HG03196 (cell line): ENCODE results near the gene ABTB2.
A peak's percentile ranks its signal among the peaks of the same experiment; 100 is the strongest.

Experiments used
- ATAC-seq: cut with Tn5 transposase; IDR thresholded peaks from one replicate; pipeline ENCODE4 v1.9.1; 2021; ENCODE audit not compliant: unreplicated experiment

Gene ABTB2

DNA sequence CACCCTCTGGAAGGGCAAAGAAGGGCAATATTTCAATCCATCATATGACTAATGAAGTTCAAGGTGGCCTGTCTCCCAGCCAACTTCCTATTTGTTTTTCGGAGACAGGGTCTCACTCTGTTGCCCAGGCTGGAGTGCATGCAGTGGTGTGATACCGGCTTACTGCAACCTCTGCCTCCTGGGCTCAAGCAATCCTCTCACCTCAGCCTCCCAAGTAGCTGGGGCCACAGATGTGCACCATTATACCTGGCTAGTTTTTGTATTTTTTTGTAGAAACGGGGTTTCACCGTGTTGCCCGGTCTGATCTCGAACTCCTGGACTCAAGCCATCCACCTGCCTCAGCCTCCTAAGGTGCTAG, 13.4 kb downstream of the ABTB2 start:
- no peak for ATAC-seq

DNA sequence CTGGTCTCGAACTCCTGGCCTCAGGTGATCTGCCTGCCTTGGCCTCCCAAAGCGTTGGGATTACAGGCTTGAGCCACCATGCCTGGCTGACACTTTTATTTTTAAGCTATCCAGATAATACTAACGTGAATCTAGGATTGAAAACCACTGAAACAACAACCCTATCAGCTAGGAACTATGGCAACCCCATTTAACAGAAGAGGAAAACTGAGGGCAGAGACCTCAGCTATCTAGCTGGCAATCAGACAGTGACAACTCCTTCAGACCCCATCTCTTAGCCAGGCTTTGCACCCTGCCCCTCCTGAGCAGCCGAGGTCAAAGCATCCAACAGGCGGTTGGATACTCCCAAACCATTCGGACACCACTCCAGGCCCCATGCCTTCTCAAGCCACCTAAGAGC, 14.1 kb downstream of the ABTB2 start:
- no peak for ATAC-seq

DNA sequence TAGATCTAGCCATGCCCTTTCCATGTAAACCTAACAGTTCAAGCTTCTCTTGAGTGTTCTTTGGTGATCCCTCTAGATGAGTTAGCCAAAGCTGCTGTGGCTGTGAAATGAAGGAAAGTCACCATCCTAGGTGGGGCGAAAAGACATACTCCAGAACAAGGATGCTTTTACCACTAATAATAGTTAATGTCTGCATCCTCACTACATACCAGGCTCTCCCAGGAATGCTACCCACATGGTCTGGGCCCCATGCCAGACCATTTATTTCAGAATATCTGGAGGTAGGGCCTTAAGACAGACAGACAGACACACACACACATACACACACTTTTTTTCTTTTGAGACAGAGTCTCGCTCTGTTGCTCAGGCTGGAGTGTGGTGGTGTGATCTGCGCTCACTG, 14.7 kb downstream of the ABTB2 start:
- ATAC-seq: no peak

DNA sequence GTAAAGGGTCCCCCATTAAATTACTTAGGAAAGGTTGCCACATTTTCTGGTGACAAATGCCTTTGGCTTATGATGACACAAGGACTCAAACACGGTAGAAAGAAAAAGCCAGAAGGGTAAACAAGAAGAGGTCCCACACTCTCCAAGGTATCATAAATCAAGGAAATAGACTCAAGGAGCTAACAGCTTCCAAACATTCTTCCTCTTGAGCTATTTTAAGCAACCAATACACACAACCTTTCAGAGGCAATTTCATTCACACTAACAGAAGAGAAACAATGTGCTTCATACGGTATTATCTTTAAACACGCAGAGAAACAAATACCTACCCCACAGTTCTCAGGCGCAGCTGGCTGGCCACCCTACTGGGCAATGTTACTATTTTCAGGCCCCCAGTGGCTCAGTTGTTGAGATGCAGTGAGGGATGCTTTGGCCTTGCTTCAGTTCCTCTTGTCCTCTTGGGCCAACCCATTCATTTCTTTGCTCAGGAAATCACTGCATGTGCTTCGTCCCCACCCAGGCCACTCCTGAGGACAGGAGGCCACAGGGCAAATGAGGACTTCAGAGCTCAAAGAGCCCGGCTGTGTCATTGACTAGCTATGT, 15.8 kb downstream of the ABTB2 start:
- no peak for ATAC-seq

DNA sequence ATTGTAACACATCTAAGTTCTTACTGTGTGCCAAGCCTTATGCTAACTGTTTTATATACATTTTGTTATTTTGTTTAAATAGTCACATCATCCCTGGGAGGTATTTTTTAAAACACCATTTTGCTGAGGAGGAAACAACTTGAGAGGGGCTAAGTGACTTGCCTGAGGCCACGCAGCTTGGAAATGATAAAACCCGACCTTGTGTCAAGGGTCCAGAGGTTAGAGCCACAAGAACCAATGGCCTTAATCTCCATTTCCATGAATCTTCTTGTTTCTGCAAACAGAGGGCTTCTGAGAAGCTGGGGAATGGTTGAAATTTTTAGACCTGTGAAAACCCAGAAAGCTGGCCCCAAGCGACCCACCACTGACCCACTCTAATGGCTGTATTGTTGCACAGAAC, 16.7 kb downstream of the ABTB2 start:
- ATAC-seq: no peak

DNA sequence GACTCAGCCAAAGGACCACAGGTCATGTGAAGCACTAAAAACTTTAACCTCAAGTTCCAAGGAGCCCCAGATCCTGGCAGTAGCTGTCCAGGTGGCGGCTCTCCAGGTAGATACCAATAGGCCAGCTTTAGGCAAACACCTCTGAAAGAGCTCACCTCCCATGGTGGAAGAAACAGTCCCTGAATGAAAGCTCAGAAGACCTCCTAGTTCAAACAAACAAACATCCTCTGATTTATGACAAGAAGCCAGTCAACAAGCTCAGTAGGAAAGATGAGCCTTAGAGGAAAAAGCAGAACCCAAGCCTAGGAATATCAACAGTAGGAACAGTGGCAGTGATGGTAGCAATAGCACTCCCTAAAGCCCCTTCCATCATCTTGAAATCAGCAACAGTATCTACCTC, 17.2 kb downstream of the ABTB2 start:
- no peak for ATAC-seq

DNA sequence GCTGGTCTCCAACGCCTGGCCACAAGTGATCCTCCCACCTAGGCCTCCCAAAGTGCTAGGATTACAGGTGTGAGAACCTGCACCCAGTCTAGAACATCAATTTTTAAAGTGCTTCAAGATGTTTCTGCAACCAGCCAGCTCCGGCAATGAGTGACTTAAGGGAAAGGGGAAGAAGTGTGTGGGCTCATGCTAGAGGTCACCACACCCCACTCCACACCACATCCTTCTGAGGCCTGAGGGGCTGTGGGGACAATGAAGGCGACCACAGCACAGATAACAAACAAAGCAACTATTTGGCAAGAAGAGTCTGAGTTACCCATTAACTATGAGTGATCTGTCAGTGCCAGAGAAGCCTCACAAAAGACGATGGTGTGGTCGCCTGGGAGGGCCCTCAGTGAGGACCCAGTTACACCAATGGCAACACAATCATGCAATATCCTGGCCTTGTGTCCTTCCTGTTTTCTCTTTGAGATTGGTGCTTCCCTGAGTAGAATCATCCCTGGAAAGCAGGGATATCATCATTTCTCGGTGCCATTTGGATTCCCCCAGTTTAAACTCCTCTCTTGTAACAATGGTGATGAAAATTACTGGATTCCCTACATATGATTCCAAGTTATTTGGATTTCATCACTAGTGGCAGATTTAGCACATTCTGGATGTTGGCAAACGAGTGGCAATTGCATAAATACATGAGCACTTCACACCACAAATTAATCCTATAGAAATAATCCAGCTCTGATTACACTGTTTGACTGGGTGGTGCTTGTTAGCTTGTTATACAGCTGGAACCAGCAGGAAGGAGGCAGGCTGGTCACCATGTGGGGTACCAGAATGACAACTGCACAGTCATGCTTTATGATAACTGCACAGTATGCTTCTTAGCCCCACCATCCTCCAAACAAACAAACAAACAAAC, 18.4 kb downstream of the ABTB2 start:
- ATAC-seq: peak; percentile 84

DNA sequence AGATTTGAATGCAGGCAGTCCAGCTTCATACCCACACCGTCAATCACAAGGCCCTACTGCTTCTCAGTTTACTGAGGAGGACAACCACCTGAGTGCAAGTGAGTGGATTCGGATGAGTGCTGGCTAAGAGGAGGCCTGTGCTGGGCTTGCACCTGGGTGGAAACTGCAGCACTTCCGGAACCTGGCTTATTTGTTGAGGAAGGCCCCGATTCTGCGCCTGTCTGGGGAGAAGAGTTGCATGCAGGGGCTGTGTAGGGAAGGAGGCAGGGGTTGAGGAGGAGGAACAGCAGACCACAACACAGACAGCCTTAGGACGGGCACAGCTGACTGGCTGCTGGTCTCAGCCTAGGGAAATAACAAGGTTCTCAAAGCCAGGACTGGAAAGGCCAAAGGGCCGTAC, 20.8 kb downstream of the ABTB2 start:
- no peak for ATAC-seq

DNA sequence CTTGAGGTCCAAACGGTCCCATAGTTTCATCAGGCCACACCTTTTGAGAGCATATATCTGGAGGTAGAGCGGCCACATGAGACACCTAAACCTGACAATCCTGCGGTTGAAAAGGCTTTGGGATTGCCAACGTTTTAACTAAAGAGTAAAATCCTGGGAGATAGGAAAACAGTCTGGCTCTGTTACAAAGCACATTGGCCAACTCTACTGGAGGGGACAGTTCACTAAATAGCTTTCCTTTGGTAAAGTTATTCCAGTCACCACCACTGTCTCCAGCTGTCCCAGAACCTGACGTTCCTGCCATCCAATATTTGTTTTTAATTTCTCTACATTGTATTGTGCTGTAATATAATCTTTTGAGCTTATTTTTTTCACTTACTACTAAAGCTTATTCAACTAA, 22.0 kb downstream of the ABTB2 start:
- ATAC-seq: no peak

DNA sequence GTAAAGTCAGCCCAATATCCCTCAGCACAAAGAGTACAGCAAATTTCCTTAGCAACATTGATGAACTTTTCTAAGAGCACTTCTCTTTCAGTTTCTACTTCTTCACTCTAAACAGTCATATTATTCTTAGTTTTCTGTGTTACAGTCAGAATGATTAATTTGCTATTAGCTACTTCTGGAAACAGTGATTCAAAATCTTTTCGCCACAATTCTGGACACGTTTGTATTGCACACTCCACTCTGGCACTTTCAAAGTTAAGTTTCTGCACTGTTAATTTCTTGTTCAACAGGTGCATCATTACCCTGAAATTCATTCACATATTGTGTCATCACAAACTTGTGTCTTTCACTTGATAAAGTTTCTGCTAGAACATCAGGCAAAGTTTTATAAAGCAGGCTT, 22.5 kb downstream of the ABTB2 start:
- no peak for ATAC-seq

DNA sequence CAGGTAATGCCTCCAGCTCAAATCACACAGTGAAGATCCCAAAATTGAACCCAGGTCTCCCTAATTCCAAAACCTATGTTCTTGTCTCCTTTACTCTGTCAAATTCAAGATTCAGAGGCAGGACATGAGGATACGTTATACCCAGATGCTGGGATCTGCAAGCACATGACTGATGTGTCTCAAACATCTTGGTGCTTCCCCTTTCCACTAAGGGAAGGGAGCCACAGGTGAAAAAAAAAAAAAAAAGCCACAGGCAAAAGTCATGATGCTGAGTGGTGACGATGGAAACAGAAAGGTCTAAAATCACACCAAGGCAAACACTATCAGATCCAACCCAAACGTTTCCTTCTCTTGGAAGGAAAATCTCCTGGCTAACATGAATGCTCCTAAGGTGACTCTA, 24.0 kb downstream of the ABTB2 start:
- no peak for ATAC-seq

DNA sequence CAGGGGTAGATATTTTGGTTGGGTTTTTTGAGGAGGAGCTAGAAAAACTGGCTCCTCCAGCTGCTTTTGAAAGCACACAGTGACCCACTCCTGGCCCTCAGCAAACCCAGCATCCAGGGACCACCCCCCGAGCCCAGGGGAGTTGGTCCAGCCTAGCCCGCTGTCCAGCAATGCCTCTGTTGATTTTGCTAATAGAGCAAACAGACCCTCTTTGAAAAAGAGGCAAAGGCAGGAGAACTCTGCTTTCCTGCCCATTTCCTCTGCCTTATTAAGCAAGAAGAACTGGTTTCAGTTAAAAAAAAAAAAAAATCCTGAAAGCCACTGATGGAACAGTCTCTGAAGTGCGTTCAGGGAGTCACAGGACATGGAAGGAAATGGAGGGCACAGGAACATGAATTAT, 25.3 kb downstream of the ABTB2 start:
- ATAC-seq: no peak

DNA sequence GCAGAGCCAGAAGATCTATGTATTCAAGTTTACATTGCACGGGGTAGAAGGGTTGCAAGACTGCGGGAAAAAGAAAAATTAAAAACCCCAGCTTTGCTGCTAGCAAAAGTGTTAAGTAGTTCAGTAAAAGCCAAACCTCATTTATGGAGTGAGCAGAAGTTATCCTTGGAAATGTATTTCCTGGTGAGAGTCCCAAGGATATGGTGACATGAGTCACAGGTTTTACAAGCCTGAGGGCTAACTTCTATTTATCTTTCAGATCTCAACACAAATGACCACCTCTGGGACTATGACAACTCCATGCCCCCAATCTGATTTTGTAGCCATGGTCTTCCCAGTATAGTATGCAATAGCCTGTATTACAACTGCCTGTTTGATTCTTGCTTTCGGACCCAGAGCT, 26.1 kb downstream of the ABTB2 start:
- ATAC-seq: no peak

DNA sequence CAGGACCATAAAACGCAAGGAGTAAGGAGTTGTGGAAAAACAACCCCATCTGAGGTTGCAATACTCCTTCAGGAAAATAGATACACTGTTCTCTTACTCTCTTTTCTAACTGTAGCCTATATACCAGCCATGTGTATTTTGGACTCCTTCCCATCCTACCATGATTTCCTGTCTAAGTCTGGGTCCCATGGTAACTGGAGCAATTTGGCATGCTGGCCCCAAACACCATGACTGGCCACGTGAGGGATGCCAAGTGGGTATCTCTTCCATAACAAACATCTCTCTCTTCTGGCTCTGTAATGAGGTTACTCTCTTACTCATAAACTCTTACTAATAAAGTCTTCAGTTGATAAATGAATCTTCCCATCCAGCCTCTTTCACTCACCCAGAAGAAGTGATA, 26.5 kb downstream of the ABTB2 start:
- ATAC-seq: no peak

DNA sequence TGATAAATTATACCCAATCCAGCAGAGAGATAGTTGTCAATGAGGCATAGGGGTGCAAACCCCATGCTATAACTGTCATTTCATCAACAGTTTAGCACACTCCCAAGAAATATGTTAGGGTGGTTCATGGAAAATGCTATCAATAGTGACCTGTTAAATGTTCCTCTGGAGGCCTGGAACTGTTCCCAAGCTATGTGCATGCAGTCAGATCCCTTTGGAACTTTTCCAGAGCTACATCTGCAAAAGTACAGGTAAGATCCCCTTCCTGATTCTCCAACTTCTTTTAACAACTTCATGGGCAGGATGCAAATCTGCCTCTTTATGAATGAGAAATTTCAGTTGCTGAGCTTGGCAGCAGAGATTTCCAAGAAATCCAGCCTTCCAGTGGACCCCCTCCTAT, 27.2 kb downstream of the ABTB2 start:
- no peak for ATAC-seq

DNA sequence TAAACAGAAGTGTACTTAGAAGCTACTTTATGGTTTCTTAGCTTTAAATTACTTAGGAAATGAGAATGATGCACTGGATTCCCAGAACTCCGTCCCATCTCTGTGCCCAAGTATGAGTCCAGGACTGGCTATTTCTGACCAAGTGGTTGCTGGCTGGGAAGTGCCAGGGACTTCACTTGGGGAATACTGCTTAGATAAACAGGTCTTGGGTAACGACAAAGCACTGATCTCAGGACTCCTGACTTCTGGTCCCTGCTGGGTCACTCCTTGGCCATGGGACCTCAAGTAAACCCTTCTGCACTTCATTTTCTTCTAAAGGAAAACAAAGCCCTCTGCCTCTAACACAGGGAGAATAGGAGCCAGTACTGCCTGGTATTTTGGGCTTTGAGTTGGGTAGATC, 27.9 kb downstream of the ABTB2 start:
- ATAC-seq: no peak

DNA sequence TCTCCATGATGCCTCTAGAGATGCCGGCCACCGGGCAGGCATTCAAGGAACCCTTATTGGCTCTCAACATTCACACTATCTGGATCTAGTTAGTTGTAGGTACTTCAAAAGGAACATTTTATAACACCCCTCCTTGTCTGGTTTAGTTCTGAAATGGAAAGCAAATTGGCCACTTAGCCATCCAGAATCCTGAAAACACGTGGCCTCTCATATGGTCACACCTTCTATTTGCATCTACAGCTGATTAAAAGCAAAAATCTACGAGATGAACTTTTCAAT, 29.2 kb downstream of the ABTB2 start:
- no peak for ATAC-seq

DNA sequence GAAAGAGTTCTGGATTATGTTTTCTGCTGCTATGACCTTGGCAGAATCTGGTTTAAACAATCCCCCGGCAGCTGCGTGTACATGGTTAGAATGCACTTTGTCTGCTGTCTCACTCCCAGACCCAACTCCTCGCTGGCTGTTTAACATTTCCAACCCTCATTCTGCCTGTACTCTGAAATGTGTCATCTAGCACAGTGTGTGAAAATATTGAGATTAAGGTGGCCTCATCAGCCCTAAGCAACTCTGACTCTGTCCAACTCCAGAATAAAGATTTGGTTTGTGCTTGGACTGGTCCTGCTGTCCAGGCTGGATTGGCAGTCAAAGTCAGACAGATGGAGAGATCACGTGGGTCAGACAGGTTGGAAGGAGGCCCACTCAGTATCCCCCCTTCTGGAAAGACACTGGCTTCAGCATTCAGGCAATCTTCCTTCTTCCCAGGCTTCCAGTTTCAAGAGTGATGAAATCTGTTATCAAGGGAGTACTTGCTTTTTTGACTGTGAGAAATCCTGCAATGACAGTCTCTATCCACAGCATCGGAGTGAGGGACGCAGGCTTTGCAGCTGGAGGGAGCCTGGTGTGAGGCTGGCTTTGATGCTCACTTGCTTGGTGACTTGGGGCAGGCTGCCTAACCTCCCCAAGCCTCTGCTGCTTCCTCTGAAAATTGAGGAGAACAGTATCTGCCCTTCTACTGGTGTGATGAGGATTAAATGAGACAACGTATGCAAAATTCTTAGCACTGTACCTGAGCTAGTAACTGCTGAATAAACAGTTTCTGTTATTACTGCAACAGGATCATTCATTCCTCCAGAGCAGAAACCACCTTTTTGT, 29.8 kb downstream of the ABTB2 start:
- ATAC-seq: no peak

DNA sequence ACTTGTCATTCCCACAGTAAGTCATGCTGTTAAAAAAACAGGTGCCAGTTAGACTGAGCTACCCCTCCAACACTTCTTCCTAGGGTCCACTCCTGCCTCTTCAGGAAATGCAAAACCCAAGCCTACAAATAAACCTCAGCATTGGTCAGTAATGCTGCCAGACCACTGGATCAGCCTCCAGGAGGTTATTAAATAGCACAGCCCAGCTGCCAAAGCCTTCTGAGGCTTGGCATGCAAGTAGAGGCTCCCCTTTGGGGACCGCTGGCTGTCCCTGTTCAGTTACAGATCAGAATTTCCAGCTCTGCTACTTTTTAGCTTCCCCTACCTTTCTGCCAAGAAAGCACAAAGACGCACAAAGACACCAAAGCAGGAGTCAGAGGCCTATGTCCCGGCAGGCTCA, 33.3 kb downstream of the ABTB2 start:
- no peak for ATAC-seq

DNA sequence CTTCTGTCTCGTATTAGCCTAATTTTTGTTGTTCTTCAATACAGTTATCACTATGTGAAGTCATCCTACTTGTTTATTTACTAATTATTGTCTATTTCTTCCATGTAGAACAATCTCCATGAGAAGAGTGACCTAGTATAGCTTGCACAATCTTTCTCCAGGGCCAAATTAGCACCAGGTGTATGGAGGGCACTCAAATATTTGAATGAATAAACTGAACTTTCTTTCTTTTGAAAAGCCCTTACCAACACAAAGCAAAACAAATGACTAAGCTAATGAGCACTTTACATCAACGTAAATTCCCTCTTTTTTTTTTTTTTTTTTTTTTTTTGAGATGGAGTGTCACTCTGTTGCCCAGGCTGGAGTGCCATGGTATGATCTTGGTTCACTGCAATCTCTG, 34.2 kb downstream of the ABTB2 start:
- no peak for ATAC-seq

DNA sequence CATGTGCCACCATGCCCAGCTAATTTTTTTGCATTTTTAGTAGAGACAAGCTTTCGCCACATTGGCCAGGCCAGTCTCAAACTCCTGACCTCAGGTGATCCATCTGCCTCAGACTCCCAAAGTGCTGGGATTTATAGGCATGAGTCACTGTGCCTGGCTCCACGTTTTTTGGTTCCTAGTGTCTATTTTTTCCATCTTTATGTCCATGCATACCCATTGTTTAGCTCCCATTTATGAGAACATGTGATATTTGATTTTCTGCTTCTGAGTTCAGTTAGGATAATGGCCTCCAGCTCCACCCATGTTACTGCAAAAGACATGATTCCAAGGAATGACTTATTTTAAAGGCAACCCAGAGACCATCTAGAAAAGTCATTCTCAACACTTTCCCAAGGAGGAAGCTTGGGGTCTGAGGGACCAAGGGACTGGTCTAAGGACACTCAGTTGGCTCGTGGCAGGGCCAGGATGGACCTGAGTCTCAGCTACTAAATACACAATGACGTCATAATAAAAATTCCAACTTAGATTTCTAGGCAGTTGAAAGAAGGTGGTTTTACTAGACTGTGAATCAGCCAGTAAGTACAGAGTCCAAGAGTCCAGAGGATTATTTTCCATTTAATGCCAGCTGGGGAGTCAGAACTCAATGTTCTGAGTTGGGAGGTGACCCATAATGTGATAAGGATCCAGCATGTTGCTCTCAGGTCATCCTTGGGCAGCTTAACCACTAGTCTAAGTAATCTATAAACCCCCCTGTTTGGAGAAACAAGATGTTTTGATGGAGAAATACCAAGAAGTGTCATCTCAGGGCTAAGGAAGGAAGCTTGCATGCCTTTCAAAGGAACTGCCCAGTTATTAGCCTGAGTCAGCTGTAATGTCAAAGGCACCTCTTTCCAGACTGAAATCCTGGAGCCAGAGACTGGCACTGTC, 39.4 kb downstream of the ABTB2 start:
- no peak for ATAC-seq
